ENCODE measurements around the gene EEF1E1.

DNA sequence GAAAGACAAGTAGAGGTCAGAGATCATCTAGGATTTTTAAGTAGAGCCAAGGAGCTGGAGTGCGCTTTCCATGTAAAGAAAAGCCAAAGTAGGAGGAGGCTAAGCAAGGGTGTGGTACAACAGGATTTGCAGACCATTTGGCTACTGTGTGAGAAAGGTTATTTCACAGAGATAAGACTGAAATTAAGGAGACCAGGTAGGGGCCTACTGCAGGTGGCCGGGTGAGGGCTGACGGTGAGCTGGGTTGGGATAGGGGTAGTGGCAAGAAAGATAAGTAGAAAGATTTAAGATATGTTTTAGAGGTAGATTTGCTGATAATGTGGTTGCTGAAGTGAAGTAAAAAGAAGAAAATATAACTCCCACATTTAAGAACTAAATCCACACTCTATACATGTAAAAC lies 42.0 kb downstream of the EEF1E1 start:
- TF ChIP-seq, protein P1, sequence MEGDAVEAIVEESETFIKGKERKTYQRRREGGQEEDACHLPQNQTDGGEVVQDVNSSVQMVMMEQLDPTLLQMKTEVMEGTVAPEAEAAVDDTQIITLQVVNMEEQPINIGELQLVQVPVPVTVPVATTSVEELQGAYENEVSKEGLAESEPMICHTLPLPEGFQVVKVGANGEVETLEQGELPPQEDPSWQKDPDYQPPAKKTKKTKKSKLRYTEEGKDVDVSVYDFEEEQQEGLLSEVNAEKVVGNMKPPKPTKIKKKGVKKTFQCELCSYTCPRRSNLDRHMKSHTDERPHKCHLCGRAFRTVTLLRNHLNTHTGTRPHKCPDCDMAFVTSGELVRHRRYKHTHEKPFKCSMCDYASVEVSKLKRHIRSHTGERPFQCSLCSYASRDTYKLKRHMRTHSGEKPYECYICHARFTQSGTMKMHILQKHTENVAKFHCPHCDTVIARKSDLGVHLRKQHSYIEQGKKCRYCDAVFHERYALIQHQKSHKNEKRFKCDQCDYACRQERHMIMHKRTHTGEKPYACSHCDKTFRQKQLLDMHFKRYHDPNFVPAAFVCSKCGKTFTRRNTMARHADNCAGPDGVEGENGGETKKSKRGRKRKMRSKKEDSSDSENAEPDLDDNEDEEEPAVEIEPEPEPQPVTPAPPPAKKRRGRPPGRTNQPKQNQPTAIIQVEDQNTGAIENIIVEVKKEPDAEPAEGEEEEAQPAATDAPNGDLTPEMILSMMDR (IDR thresholded peaks at IDR 0.05), result no peak
- TF ChIP-seq POLR2A (IDR thresholded peaks at IDR 0.05), result no peak

Measured in thyroid gland (tissue), 4 donors.